CD14-positive monocyte (primary cell): ENCODE data around the gene GJC1. TPM values are rescaled to one million over a fixed set of nuclear protein-coding genes. Genes with fewer than 3 reads are reported as not detected.

Experiments used
- DNase-seq, 3 donors: peaks; one replicate each; pipeline ENCODE4 v3.0.0-alpha.2; 2011 to 2022
- H2AFZ ChIP-seq: 2 replicates; pipeline ENCODE4 v1.6.0; 2012; ENCODE audit warnings: mild to moderate bottlenecking, low read depth, low read length, inconsistent platforms; ENCODE audit not compliant: insufficient read depth, poor library complexity, severe bottlenecking
- H3K27ac ChIP-seq, 2 donors: 1 replicate in 1 of 2; 2 replicates in 1 of 2; pipeline ENCODE4 v1.5.1; 2012 to 2013; ENCODE audit warnings: low read length in 2 of 2, control low read depth in 1 of 2, inconsistent platforms in 1 of 2, low read depth in 1 of 2, mild to moderate bottlenecking in 1 of 2
- H3K27me3 ChIP-seq, 2 donors: one replicate each; pipeline versions ENCODE4 v1.6.0 to v1.6.1; 2011 to 2013; ENCODE audit warnings: low read length in 2 of 2; ENCODE audit not compliant: control insufficient read depth in 2 of 2, insufficient read depth in 2 of 2
- H3K36me3 ChIP-seq, 2 donors: replicated peaks in 1 of 2; 1 replicate in 1 of 2; 2 replicates in 1 of 2; pipeline versions ENCODE4 v1.5.1 to v1.6.1; 2012 to 2013; ENCODE audit warnings: low read length in 2 of 2, control low read depth in 1 of 2, inconsistent platforms in 1 of 2, mild to moderate bottlenecking in 1 of 2; ENCODE audit not compliant: insufficient read depth in 2 of 2, control insufficient read depth in 1 of 2
- H3K4me1 ChIP-seq, 2 donors: 1 replicate in 1 of 2; 2 replicates in 1 of 2; pipeline versions ENCODE4 v1.5.1 to v1.6.1; 2012 to 2013; ENCODE audit warnings: low read length in 2 of 2, control low read depth in 1 of 2, inconsistent platforms in 1 of 2, mild to moderate bottlenecking in 1 of 2, moderate library complexity in 1 of 2; ENCODE audit not compliant: insufficient read depth in 2 of 2, control insufficient read depth in 1 of 2
- H3K4me2 ChIP-seq: replicated peaks from 2 replicates; pipeline ENCODE3; 2012; ENCODE audit warnings: low read length, moderate library complexity, mild to moderate bottlenecking; ENCODE audit not compliant: poor library complexity, severe bottlenecking; ENCODE audit errors: extremely low read depth
- H3K4me3 ChIP-seq, 3 experiments: fragments of 200-600 bp in 1 of 3; sonication (generic) in 1 of 3; replicated peaks in 1 of 3; 1 replicate in 2 of 3; 2 replicates in 1 of 3; pipeline ENCODE4 v1.5.1; 2011 to 2013; ENCODE audit warnings: low read length in 3 of 3, mild to moderate bottlenecking in 3 of 3, control low read depth in 2 of 3, low read depth in 2 of 3, inconsistent platforms in 1 of 3, moderate library complexity in 1 of 3
- H3K79me2 ChIP-seq: 2 replicates; pipeline ENCODE4 v1.6.0; 2012; ENCODE audit warnings: mild to moderate bottlenecking, control low read depth, inconsistent platforms, low read length, moderate library complexity; ENCODE audit not compliant: insufficient read depth
- H3K9ac ChIP-seq: 2 replicates; pipeline ENCODE4 v1.6.0; 2017; ENCODE audit warnings: low read length, mild to moderate bottlenecking; ENCODE audit not compliant: insufficient read depth, poor library complexity, severe bottlenecking
- H3K9me3 ChIP-seq, 2 donors: replicated peaks in 1 of 2; 1 replicate in 1 of 2; 2 replicates in 1 of 2; pipeline versions ENCODE4 v1.5.1 to v1.6.1; 2012 to 2013; ENCODE audit warnings: low read length in 2 of 2, control low read depth in 1 of 2; ENCODE audit not compliant: control insufficient read depth in 1 of 2, insufficient read depth in 1 of 2
- H4K20me1 ChIP-seq: 2 replicates; pipeline ENCODE4 v1.6.0; 2012; ENCODE audit warnings: mild to moderate bottlenecking, low read length, control low read depth, moderate library complexity; ENCODE audit not compliant: insufficient read depth
- H3K27ac Mint-ChIP-seq, 7 donors: one replicate each; pipeline ENCODE4 v1.8.0; 2020; ENCODE audit warnings: mild to moderate bottlenecking in 7 of 7, mixed read lengths in 7 of 7, moderate library complexity in 6 of 7, inconsistent platforms in 2 of 7
- H3K27me3 Mint-ChIP-seq, 3 donors: one replicate each; pipeline ENCODE4 v1.8.0; 2021 to 2022; ENCODE audit warnings: low read depth in 3 of 3, mild to moderate bottlenecking in 3 of 3, mixed read lengths in 3 of 3, moderate library complexity in 3 of 3, inconsistent platforms in 1 of 3
- H3K36me3 Mint-ChIP-seq, 2 donors: one replicate each; pipeline ENCODE4 v1.8.0; 2020; ENCODE audit warnings: mixed read lengths in 2 of 2, inconsistent platforms in 1 of 2, mild to moderate bottlenecking in 1 of 2
- H3K4me1 Mint-ChIP-seq: one replicate; pipeline ENCODE4 v1.8.0; 2020; ENCODE audit warnings: mild to moderate bottlenecking, mixed read lengths
- H3K4me3 Mint-ChIP-seq, 2 donors: one replicate each; pipeline ENCODE4 v1.8.0; 2020; ENCODE audit warnings: mild to moderate bottlenecking in 2 of 2, mixed read lengths in 2 of 2, moderate library complexity in 1 of 2
- H3K9me3 Mint-ChIP-seq, 7 donors: one replicate each; pipeline ENCODE4 v1.8.0; 2020 to 2022; ENCODE audit warnings: mixed read lengths in 7 of 7, mild to moderate bottlenecking in 6 of 7, moderate library complexity in 6 of 7, inconsistent platforms in 2 of 7
- CTCF ChIP-seq: fragments of 200-600 bp; IDR thresholded peaks from one replicate; pipeline ENCODE4 v1.8.0; 2022; ENCODE audit warnings: antibody characterized with exemption, mild to moderate bottlenecking
- WGBS: methylation state at CpG from one replicate; pipeline ENCODE4 v1.1.5; 2013; ENCODE audit warnings: missing lambda C conversion rate; ENCODE audit not compliant: insufficient coverage; 5-methylcytosine and 5-hydroxymethylcytosine counted together
- intact Hi-C, 2 donors: fragments of 100-400 bp; cut with micrococcal nuclease; formaldehyde crosslinking; loops; one replicate each; pipeline versions ENCODE4 v1.15.0 to v1.15.1; 2023
- polyA plus RNA-seq, 3 donors: library from polyadenylated mRNA; depleted of rRNA in 1 of 3; unstranded in 2 of 3; stranded (reverse) in 1 of 3; fragments of 300-500 nt in 2 of 3; fragments of >200 nt in 1 of 3; fragmentation: Illumina TruSeq in 2 of 3; gene quantifications; 1 replicate in 2 of 3; 2 replicates in 1 of 3; pipeline ENCODE4 v1.2.3, GENCODE V29; 2012 to 2021

Gene GJC1
- polyA plus RNA-seq, 3 donors = not detected

GRCh38 chr17:44769230-44769629 is 60.9 kb downstream of the GJC1 start:
- H3K9me3 ChIP-seq = no peaks in the 10 kb centered on the region
- Mint-ChIP-seq H3K4me1 (peaks cover 18% of the 10 kb centered on the region), H3K9me3 (peaks cover 0 to 2% (median 0%) of the 10 kb centered on the region in 7 donors), H3K36me3 (no peaks in the 10 kb centered on the region), H3K27ac (no peak overlapping the region), H3K27me3 (peaks cover 3 to 20% (median 12%) of the 10 kb centered on the region in 3 donors), H3K4me3 (no peak overlapping the region)
- H3K4me1 ChIP-seq = peaks cover 12 to 16% of the 10 kb centered on the region in 2 donors
- intact Hi-C loops = no loop called here
- no peak overlapping the region for H3K4me2 ChIP-seq
- WGBS = 100% methylated on average over 2 of the region's 6 CpGs
- H3K36me3 ChIP-seq = no peaks in the 10 kb centered on the region
- TF ChIP-seq CTCF = no peak
- H3K79me2 ChIP-seq = no peaks in the 10 kb centered on the region
- H3K27ac ChIP-seq = no peak overlapping the region
- H3K4me3 ChIP-seq = no peak overlapping the region
- DNase-seq = no peak
- H3K27me3 ChIP-seq = no peaks in the 10 kb centered on the region
- H2AFZ ChIP-seq = no peak overlapping the region
- no peak overlapping the region for H3K9ac ChIP-seq
- no peaks in the 10 kb centered on the region for H4K20me1 ChIP-seq

- Histone ChIP-seq H3K4me1 (peaks cover 12 to 16% of the 10 kb centered on the region in 2 donors), H3K9ac (no peak overlapping the region), H3K79me2 (no peaks in the 10 kb centered on the region), H2AFZ (peak overlapping the region; percentile 41), H3K27ac (no peak overlapping the region), H3K4me3 (no peak overlapping the region), H3K4me2 (no peak overlapping the region), H3K27me3 (no peaks in the 10 kb centered on the region), H4K20me1 (no peaks in the 10 kb centered on the region), H3K36me3 (no peaks in the 10 kb centered on the region), H3K9me3 (no peaks in the 10 kb centered on the region)
- TF ChIP-seq CTCF = no peak
- DNase-seq = no peak
- WGBS = 15% methylated on average over 5 of the region's 11 CpGs
- intact Hi-C loops = no loop called here
- Mint-ChIP-seq H3K27me3 (peaks cover 2 to 17% (median 9%) of the 10 kb centered on the region in 3 donors), H3K4me3 (no peak overlapping the region), H3K9me3 (peaks cover 0 to 2% (median 0%) of the 10 kb centered on the region in 7 donors), H3K27ac (peak overlapping the region in 1 of 7 donors; percentile 78), H3K4me1 (peaks cover 18% of the 10 kb centered on the region), H3K36me3 (no peaks in the 10 kb centered on the region)
Observed at GRCh38 chr17:44768505-44769142, 61.5 kb downstream of the GJC1 start.
